ENCODE data around the gene MSI1.

Gene MSI1

GRCh38 chr12:120321382-120322202 is 47.4 kb downstream of the MSI1 start:
- DNase-seq (ENCODE audit: low read depth): no peak

GRCh38 chr12:120317224-120318105 is 51.5 kb downstream of the MSI1 start:
- peak; percentile 100 for DNase-seq (ENCODE audit: low read depth)

GRCh38 chr12:120316798-120317223 is 52.2 kb downstream of the MSI1 start:
- no peak for DNase-seq (ENCODE audit: low read depth)

- no peak for DNase-seq (ENCODE audit: low read depth)
These were observed 54.7 kb downstream of the MSI1 start for GRCh38 chr12:120314220-120314619.

- peak; percentile 95 for DNase-seq (ENCODE audit: low read depth)
These were observed 66.8 kb downstream of the MSI1 start, which contains the start of gene SIRT4 for GRCh38 chr12:120301962-120302815. Gene SIRT4 (plus strand): TSS chr12:120302321. CDS start chr12:120303562, 1,241 bp downstream.

GRCh38 chr12:120292661-120293531 is 76.1 kb downstream of the MSI1 start, which contains the start of gene RNU4-1:
Gene RNU4-1 (minus strand): TSS chr12:120293237.
- DNase-seq (ENCODE audit: low read depth): peak; percentile 96

- no peak for DNase-seq (ENCODE audit: low read depth)
These were observed 76.6 kb downstream of the MSI1 start for GRCh38 chr12:120292411-120292660.

Data from EH (cell line).